ENCODE results near the gene ACE. TPM values are rescaled to one million over a fixed set of nuclear protein-coding genes. Genes with fewer than 3 reads are reported as not detected.

The ACE gene
- total RNA-seq, 1 donor from 2014 or later: 1.0 TPM

DNA sequence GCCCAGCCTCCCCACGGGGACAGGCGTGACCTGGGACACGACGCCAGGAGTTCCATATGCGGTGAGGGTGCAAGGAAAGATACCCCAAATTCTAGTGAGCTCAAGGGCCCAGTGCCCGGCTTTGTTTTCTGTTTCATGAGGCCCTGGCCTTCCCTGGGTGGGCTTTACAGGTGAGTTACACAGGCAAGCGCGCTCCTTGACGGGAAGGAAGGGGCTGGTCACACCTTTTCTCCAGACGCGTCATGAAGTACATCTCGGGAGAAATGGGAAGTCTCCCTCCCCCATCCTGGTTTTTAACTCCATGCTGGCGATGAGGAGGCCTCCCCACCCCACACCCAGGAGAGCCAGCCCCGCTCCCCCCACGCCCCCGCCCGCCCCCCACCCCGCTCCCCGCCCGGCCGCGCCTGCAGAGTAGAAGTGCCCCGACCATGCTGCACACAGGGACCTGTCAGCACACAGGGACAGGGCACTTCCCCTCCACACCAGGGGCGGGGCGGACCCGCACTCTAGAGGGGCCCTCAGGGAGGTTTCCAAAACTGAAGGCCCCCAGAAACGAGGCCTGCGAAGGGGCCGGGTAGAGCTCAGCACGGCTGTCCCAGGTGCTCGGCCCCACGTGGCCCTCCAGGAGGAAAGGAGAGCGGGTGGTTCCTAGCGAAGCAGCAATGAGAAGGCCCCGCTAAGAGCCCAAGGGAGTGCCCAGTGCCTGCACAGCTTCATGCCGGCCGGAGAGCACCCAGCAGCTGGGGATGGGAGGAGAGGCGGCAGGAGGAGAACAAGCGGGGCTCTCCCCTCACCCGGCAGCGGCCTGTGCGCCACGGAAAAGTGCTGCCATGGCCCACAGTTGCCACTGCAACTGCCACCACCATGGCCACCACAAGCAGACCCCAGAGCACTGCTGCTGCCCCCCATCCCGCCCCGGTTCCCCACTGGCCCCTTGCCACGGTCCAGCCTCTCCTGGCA is 38.5 kb upstream of the ACE start:
- Histone ChIP-seq H3K4me1 (ENCODE audit: insufficient read depth, low read length) (peaks cover 16% of the 10 kb centered on the region), H3K4me3 (ENCODE audit: insufficient read depth, low read depth, low read length) (no peak overlapping the region), H3K27ac (ENCODE audit: low read depth, low read length) (no peak overlapping the region), H3K36me3 (ENCODE audit: insufficient read depth, low read length) (no peaks in the 10 kb centered on the region), H3K9me3 (ENCODE audit: insufficient read depth, low read depth, low read length) (no peaks in the 10 kb centered on the region), H3K27me3 (ENCODE audit: insufficient read depth, low read length) (no peaks in the 10 kb centered on the region), H3K79me2 (ENCODE audit: insufficient read depth, low read length) (no peaks in the 10 kb centered on the region), H3K4me2 (ENCODE audit: low read length) (peak overlapping the region; percentile 21), H4K20me1 (ENCODE audit: insufficient read depth, low read length) (no peaks in the 10 kb centered on the region), H3K9ac (ENCODE audit: low read length) (no peak overlapping the region), H2AFZ (ENCODE audit: low read depth, low read length) (no peak overlapping the region)
- Mint-ChIP-seq H3K27me3 (ENCODE audit: low read depth, unreplicated experiment) (peaks cover 2% of the 10 kb centered on the region), H3K36me3 (ENCODE audit: low read depth, unreplicated experiment) (no peaks in the 10 kb centered on the region), H3K4me1 (ENCODE audit: low read depth, unreplicated experiment) (peaks cover 10% of the 10 kb centered on the region), H3K27ac (ENCODE audit: unreplicated experiment) (peak overlapping the region; percentile 72), H3K4me3 (ENCODE audit: unreplicated experiment) (no peak overlapping the region), H3K9me3 (ENCODE audit: unreplicated experiment) (no peaks in the 10 kb centered on the region)
- DNase-seq (ENCODE audit: low read depth): no peak
- no peak for TF ChIP-seq EZH2 (IDR thresholded peaks at IDR 0.05; ENCODE audit: insufficient read depth, low read length)
- TF ChIP-seq, protein P1, sequence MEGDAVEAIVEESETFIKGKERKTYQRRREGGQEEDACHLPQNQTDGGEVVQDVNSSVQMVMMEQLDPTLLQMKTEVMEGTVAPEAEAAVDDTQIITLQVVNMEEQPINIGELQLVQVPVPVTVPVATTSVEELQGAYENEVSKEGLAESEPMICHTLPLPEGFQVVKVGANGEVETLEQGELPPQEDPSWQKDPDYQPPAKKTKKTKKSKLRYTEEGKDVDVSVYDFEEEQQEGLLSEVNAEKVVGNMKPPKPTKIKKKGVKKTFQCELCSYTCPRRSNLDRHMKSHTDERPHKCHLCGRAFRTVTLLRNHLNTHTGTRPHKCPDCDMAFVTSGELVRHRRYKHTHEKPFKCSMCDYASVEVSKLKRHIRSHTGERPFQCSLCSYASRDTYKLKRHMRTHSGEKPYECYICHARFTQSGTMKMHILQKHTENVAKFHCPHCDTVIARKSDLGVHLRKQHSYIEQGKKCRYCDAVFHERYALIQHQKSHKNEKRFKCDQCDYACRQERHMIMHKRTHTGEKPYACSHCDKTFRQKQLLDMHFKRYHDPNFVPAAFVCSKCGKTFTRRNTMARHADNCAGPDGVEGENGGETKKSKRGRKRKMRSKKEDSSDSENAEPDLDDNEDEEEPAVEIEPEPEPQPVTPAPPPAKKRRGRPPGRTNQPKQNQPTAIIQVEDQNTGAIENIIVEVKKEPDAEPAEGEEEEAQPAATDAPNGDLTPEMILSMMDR (IDR thresholded peaks at IDR 0.05; ENCODE audit: insufficient read depth, low read depth, low read length): no peak
- FAIRE-seq: no peak

DNA sequence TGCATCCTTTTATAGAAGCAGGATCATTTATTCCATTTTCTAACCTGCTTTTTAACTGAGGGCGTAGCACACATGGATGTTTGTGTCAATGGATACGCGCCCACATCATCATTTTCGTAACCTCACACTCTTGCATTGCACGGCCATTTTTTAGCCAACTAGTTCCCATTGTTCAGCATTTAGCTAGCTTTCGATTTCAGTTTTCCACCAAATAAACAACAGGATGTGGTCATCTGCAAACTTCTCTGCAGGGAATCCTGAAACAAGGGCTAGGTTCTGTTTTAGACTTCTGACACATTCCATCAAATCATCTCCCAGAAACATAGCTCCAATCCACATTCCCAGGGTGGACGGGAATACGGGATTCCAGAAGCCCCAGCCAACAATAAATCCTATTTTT is 37.2 kb upstream of the ACE start:
- H3K4me3 ChIP-seq (ENCODE audit: insufficient read depth, low read depth, low read length): no peak overlapping the region
- H3K36me3 ChIP-seq (ENCODE audit: insufficient read depth, low read length): no peaks in the 10 kb centered on the region
- H3K27ac Mint-ChIP-seq (ENCODE audit: unreplicated experiment): no peak overlapping the region
- no peak overlapping the region for H3K4me3 Mint-ChIP-seq (ENCODE audit: unreplicated experiment)
- peak overlapping the region; percentile 53 for H3K4me2 ChIP-seq (ENCODE audit: low read length)
- no peak overlapping the region for H3K27ac ChIP-seq (ENCODE audit: low read depth, low read length)
- no peak overlapping the region for H2AFZ ChIP-seq (ENCODE audit: low read depth, low read length)
- no peaks in the 10 kb centered on the region for H3K27me3 ChIP-seq (ENCODE audit: insufficient read depth, low read length)
- no peaks in the 10 kb centered on the region for H3K9me3 ChIP-seq (ENCODE audit: insufficient read depth, low read depth, low read length)
- TF ChIP-seq, protein P1 (IDR thresholded peaks at IDR 0.05; ENCODE audit: insufficient read depth, low read depth, low read length): no peak
- TF ChIP-seq EZH2 (IDR thresholded peaks at IDR 0.05; ENCODE audit: insufficient read depth, low read length): no peak
- DNase-seq (ENCODE audit: low read depth) (peak; percentile 30), FAIRE-seq (peak; percentile 81)
- H4K20me1 ChIP-seq (ENCODE audit: insufficient read depth, low read length): no peaks in the 10 kb centered on the region
- H3K36me3 Mint-ChIP-seq (ENCODE audit: low read depth, unreplicated experiment): no peaks in the 10 kb centered on the region
- peaks cover 8% of the 10 kb centered on the region for H3K27me3 Mint-ChIP-seq (ENCODE audit: low read depth, unreplicated experiment)
- H3K9ac ChIP-seq (ENCODE audit: low read length): no peak overlapping the region
- H3K4me1 ChIP-seq (ENCODE audit: insufficient read depth, low read length): peaks cover 5% of the 10 kb centered on the region
- no peaks in the 10 kb centered on the region for H3K79me2 ChIP-seq (ENCODE audit: insufficient read depth, low read length)
- H3K4me1 Mint-ChIP-seq (ENCODE audit: low read depth, unreplicated experiment): peaks cover 6% of the 10 kb centered on the region
- H3K9me3 Mint-ChIP-seq (ENCODE audit: unreplicated experiment): no peaks in the 10 kb centered on the region

All from astrocyte (in vitro differentiated cells and primary cell).